ENCODE results near the gene GKN2. TPM values are rescaled to one million over a fixed set of nuclear protein-coding genes. Genes with fewer than 3 reads are reported as not detected.

The GKN2 gene
- total RNA-seq, 1 experiment from 2014 or later, result not detected

- Mint-ChIP-seq H3K4me3 (ENCODE audit: low read depth, unreplicated experiment) (no peak overlapping the region), H3K9me3 (ENCODE audit: low read depth, unreplicated experiment) (no peaks in the 10 kb centered on the region), H3K27me3 (ENCODE audit: unreplicated experiment) (peaks cover 41% of the 10 kb centered on the region), H3K4me1 (ENCODE audit: low read depth, unreplicated experiment) (peaks cover 15% of the 10 kb centered on the region), H3K36me3 (ENCODE audit: insufficient read depth, unreplicated experiment) (no peaks in the 10 kb centered on the region), H3K27ac (ENCODE audit: unreplicated experiment) (no peak overlapping the region)
- peak; percentile 84 for TF ChIP-seq CTCF (IDR thresholded peaks at IDR 0.05; ENCODE audit: unreplicated experiment)
- CTCF ChIA-PET, result interaction anchor here (0.5 to 3.8 kb wide), 10 partner anchors 17 to 462 kb away, joined by 3 to 41 read pairs (median 6); no protein-coding TSS in a partner anchor
- intact Hi-C loops (cut with micrococcal nuclease; ENCODE audit: unreplicated experiment), result loop anchor here (1.0 to 2.0 kb wide), 3 partner anchors 174 to 463 kb away; no protein-coding TSS in a partner anchor
- peak; percentile 55 for DNase-seq
- no TSS peak for BruUV-seq (replicated peaks)
Measured at GRCh38 chr2:68925295-68925896, 27.3 kb downstream of the GKN2 start.

- no peak for TF ChIP-seq CTCF (IDR thresholded peaks at IDR 0.05; ENCODE audit: unreplicated experiment)
- intact Hi-C loops (cut with micrococcal nuclease; ENCODE audit: unreplicated experiment), result no loop called here
- CTCF ChIA-PET, result interaction anchor here (0.6 to 2.6 kb wide), 3 partner anchors 13 to 1336 kb away, joined by 5 to 9 read pairs (median 7); partner anchors contain the start of gene PCYOX1
- no peak for DNase-seq
- Mint-ChIP-seq H3K4me1 (ENCODE audit: low read depth, unreplicated experiment) (peaks cover 27% of the 10 kb centered on the region), H3K27ac (ENCODE audit: unreplicated experiment) (no peak overlapping the region), H3K36me3 (ENCODE audit: insufficient read depth, unreplicated experiment) (no peaks in the 10 kb centered on the region), H3K27me3 (ENCODE audit: unreplicated experiment) (peaks cover 10% of the 10 kb centered on the region), H3K4me3 (ENCODE audit: low read depth, unreplicated experiment) (no peak overlapping the region), H3K9me3 (ENCODE audit: low read depth, unreplicated experiment) (no peaks in the 10 kb centered on the region)
- no TSS peak for BruUV-seq (replicated peaks)
Measured at GRCh38 chr2:68921646-68922045, 31.0 kb downstream of the GKN2 start.

GRCh38 chr2:68920481-68921170, 32.1 kb downstream of the GKN2 start:
- CTCF ChIA-PET, result interaction anchor here (1.0 to 2.6 kb wide), 3 partner anchors 12 to 211 kb away, joined by 3 to 9 read pairs (median 7); no protein-coding TSS in a partner anchor
- H3K4me3 Mint-ChIP-seq (ENCODE audit: low read depth, unreplicated experiment), result no peak overlapping the region
- no peaks in the 10 kb centered on the region for H3K9me3 Mint-ChIP-seq (ENCODE audit: low read depth, unreplicated experiment)
- no peaks in the 10 kb centered on the region for H3K36me3 Mint-ChIP-seq (ENCODE audit: insufficient read depth, unreplicated experiment)
- H3K4me1 Mint-ChIP-seq (ENCODE audit: low read depth, unreplicated experiment), result peaks cover 27% of the 10 kb centered on the region
- BruUV-seq (replicated peaks), result no TSS peak
- DNase-seq, result no peak
- intact Hi-C loops (cut with micrococcal nuclease; ENCODE audit: unreplicated experiment), result no loop called here
- TF ChIP-seq CTCF (IDR thresholded peaks at IDR 0.05; ENCODE audit: unreplicated experiment), result no peak
- H3K27me3 Mint-ChIP-seq (ENCODE audit: unreplicated experiment), result no peaks in the 10 kb centered on the region
- H3K27ac Mint-ChIP-seq (ENCODE audit: unreplicated experiment), result peak overlapping the region; percentile 61

GRCh38 chr2:68918497-68918896, 34.2 kb downstream of the GKN2 start:
- Mint-ChIP-seq H3K36me3 (ENCODE audit: insufficient read depth, unreplicated experiment) (no peaks in the 10 kb centered on the region), H3K4me3 (ENCODE audit: low read depth, unreplicated experiment) (no peak overlapping the region), H3K27me3 (ENCODE audit: unreplicated experiment) (no peaks in the 10 kb centered on the region), H3K9me3 (ENCODE audit: low read depth, unreplicated experiment) (no peaks in the 10 kb centered on the region), H3K27ac (ENCODE audit: unreplicated experiment) (no peak overlapping the region), H3K4me1 (ENCODE audit: low read depth, unreplicated experiment) (peaks cover 27% of the 10 kb centered on the region)
- TF ChIP-seq CTCF (IDR thresholded peaks at IDR 0.05; ENCODE audit: unreplicated experiment), result no peak
- DNase-seq, result no peak
- CTCF ChIA-PET, result no interaction called here
- intact Hi-C loops (cut with micrococcal nuclease; ENCODE audit: unreplicated experiment), result no loop called here
- BruUV-seq (replicated peaks), result no TSS peak
